Right lobe of liver (tissue), 6 donors: ENCODE results near the gene SLC6A3. TPM values are rescaled to one million over a fixed set of nuclear protein-coding genes. Genes with fewer than 3 reads are reported as not detected.
"Not testable (repeated sequence)": the region's sequence is repeated elsewhere in the genome, so short reads cannot be mapped to it uniquely, and the experiment has no call there.

ENCODE experiments used
- ATAC-seq, 4 donors: fragments of 200-7000 bp; cut with Tn5 transposase; one replicate each; pipeline ENCODE4 v1.9.1; 2020; ENCODE audit warnings: mild to moderate bottlenecking in 4 of 4, moderate library complexity in 4 of 4
- DNase-seq, 3 donors: peaks; one replicate each; pipeline ENCODE4 v3.0.0-alpha.2; 2020
- H3K27ac ChIP-seq, 3 donors: fragments of 200-600 bp; one replicate each; pipeline ENCODE4 v1.8.0; 2022
- H3K27me3 ChIP-seq, 2 donors: fragments of 200-600 bp; one replicate each; pipeline ENCODE4 v1.8.0; 2022
- H3K36me3 ChIP-seq, 4 donors: fragments of 200-600 bp; sonication (generic) in 1 of 4; one replicate each; pipeline versions ENCODE4 v1.5.1 to v1.8.0; 2017 to 2022; ENCODE audit warnings: control low read depth in 1 of 4
- H3K4me1 ChIP-seq, 4 donors: fragments of 200-600 bp; sonication (generic) in 1 of 4; one replicate each; pipeline versions ENCODE4 v1.5.1 to v1.8.0; 2017 to 2022; ENCODE audit warnings: control low read depth in 1 of 4
- H3K4me3 ChIP-seq, 3 donors: fragments of 200-600 bp; one replicate each; pipeline ENCODE4 v1.8.0; 2022
- H3K9me3 ChIP-seq, 4 donors: fragments of 200-600 bp; sonication (generic) in 1 of 4; one replicate each; pipeline versions ENCODE4 v1.5.1 to v1.8.0; 2017 to 2022; ENCODE audit warnings: control low read depth in 1 of 4
- CTCF ChIP-seq, 4 donors: fragments of 200-600 bp in 3 of 4; fragments of 450-650 bp in 1 of 4; IDR thresholded peaks; one replicate each; pipeline versions ENCODE4 v1.5.1 to v1.8.0; 2016 to 2022; ENCODE audit warnings: antibody characterized with exemption in 4 of 4, mild to moderate bottlenecking in 2 of 4
- POLR2A ChIP-seq: fragments of 450-650 bp; IDR thresholded peaks from one replicate; pipeline ENCODE4 v1.6.1; 2017; ENCODE audit warnings: antibody characterized with exemption, mild to moderate bottlenecking
- WGBS: methylation state at CpG from one replicate; pipeline ENCODE4 v1.1.6; 2018; ENCODE audit warnings: low coverage, low lambda C conversion rate; ENCODE audit not compliant: insufficient coverage; ENCODE audit errors: missing lambda C conversion rate; 5-methylcytosine and 5-hydroxymethylcytosine counted together
- intact Hi-C, 2 donors: fragments of 100-400 bp; cut with DNase I; formaldehyde crosslinking; loops; one replicate each; pipeline versions ENCODE4 v1.11.2 to v1.14.1; 2022
- total RNA-seq, 6 experiments: library from RNA; depleted of rRNA in 2 of 6; stranded (reverse); fragments of >200 nt in 2 of 6; fragmentation: NEBNext Ultra II Directional in 3 of 6; extraction: Animal tissue kit (Norgen Biotek cat#: 25700) in 3 of 6; gene quantifications; one replicate each; pipeline versions ENCODE4 v1.1.0 to v1.2.4, GENCODE V29; 2016 to 2023
- donor health status: DM: no; HTN: yes; CAD: no.
- donor health status: DM: no; HTN: no; CAD: no.
- donor health status: DM: no; HTN: no; CAD: no.
- donor health status: DM: no; HTN: yes; CAD: no.
- donor health status: DM: no; HTN: yes; CAD: no.

SLC6A3 gene
- total RNA-seq, 6 experiments from 2014 or later: not detected

- DNase-seq (peak in 2 of 3 donors; percentile 3 to 23), ATAC-seq (no peak)
- peaks cover 0 to 8% (median 0%) of the 10 kb centered on the region in 4 donors for H3K9me3 ChIP-seq
- no peaks in the 10 kb centered on the region for H3K27me3 ChIP-seq
- intact Hi-C loops: no loop called here
- no peak overlapping the region for H3K4me3 ChIP-seq
- H3K4me1 ChIP-seq: no peaks in the 10 kb centered on the region
- no peaks in the 10 kb centered on the region for H3K36me3 ChIP-seq
- no peak for TF ChIP-seq CTCF (IDR thresholded peaks at IDR 0.05)
- TF ChIP-seq POLR2A: no peak
- 64% methylated on average over 6 of the region's 9 CpGs for WGBS
- no peak overlapping the region for H3K27ac ChIP-seq
Measured at GRCh38 chr5:1424716-1425115, 20.5 kb downstream of the SLC6A3 start.

DNA sequence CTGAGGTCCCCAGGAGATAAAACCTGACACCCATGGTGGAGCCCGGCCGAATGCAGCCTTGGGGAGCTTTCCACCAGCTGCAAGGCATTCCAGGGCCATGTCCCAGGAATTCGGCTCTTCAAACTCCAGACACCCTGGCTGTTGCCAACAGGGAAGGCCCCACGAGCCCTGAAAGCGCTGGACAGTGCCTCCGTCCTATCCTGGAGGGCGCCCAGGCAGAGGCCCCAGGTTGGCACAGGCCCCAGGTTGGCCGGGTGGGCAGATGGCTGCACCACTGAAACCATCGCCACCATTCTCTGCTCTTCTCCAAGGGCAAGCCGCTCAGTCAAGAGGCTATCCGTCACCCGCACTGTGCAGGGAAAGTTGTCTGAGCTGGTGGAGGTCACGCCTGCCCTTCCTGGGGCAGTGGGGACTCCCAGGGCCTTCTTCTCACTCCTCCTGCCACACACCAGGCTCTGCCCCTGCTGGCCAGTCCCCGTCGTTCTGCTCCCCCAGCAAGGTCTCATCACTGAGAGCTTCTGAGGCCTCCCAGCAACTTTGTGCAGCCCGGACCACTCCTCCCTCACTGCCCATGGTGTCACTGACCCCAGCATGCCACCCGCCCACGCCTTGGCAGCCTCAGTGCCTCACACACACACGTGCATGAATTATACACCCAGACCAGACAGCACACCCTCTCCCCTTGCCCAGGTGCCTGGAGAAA, 21.2 kb downstream of the SLC6A3 start:
- ATAC-seq: no peak
- Histone ChIP-seq H3K9me3 (peaks cover 0 to 8% (median 0%) of the 10 kb centered on the region in 4 donors), H3K4me1 (no peaks in the 10 kb centered on the region), H3K27ac (no peak overlapping the region), H3K36me3 (no peaks in the 10 kb centered on the region), H3K4me3 (no peak overlapping the region), H3K27me3 (no peaks in the 10 kb centered on the region)
- DNase-seq: peak in 2 of 3 donors; percentile 13 to 45
- intact Hi-C loops: no loop called here
- 70% methylated on average over 2 of the region's 19 CpGs for WGBS
- TF ChIP-seq POLR2A: no peak
- no peak for TF ChIP-seq CTCF (IDR thresholded peaks at IDR 0.05)

- WGBS: no CpG with 5 or more reads among the region's 13 CpGs
- intact Hi-C loops: not testable (repeated sequence)
Measured at GRCh38 chr5:1422522-1422921, 22.7 kb downstream of the SLC6A3 start.

DNA sequence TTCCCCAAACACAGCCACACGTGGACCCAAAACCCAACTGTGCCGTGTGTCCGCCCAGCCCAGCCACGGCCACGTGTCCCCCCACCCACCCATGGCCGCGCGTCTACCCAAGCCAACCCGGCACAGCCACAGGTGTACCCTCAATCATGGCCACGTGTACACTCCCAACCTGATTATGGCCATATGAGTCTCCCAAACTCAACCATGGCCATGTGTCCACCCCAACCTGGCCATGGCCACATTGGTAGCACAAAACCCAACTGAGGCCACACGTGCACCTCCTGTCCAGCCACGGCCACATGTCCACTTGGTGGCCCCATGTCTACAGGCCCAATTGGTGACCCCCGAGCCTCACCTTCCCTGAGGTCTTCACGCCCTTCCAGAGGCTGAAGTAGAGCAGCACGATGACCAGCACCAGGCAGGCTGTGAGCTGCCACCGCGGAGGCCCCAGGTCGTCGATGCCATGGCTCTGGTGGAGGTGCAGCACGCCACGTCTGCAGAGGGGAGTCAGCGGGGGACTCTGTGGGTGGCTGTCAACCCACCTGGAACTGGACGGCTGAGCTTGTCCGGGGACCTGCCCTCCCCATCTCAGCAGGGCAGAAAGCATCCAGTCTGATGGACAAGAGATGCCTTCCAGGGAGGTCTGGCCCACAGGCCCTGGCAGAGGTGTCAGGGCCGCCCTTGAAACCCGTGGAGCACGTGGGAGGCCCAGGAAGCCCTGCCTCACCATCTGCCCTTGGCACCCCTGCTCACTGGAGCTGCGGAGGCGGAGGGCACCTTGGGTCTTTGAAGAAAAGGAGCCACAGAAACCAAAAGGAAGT, 23.5 kb downstream of the SLC6A3 start:
- Histone ChIP-seq H3K36me3 (no peaks in the 10 kb centered on the region), H3K4me3 (no peak overlapping the region), H3K4me1 (no peaks in the 10 kb centered on the region), H3K27ac (no peak overlapping the region), H3K27me3 (no peaks in the 10 kb centered on the region), H3K9me3 (no peaks in the 10 kb centered on the region)
- ATAC-seq (no peak), DNase-seq (peak in 2 of 3 donors; percentile 11 to 46)
- WGBS: 100% methylated on average over 1 of the region's 29 CpGs
- TF ChIP-seq CTCF (IDR thresholded peaks at IDR 0.05) (no peak), POLR2A (no peak)
- intact Hi-C loops: no loop called here

More at GRCh38 chr5:1422522-1422921, 22.7 kb downstream of the SLC6A3 start:
- not testable (repeated sequence) for H3K4me1 ChIP-seq, ATAC-seq, H3K9me3 ChIP-seq, H3K27ac ChIP-seq, H3K4me3 ChIP-seq, H3K36me3 ChIP-seq, H3K27me3 ChIP-seq
- DNase-seq: peak in 2 of 3 donors; percentile 5 to 7
